OCI-LY7 (cell line): ENCODE results near the gene CDT1. TPM values are rescaled to one million over a fixed set of nuclear protein-coding genes. Genes with fewer than 3 reads are reported as not detected.
"Not testable (repeated sequence)": the region's sequence is repeated elsewhere in the genome, so short reads cannot be mapped to it uniquely, and the experiment has no call there.

Experiments
- BruUV-seq: library from RNA; stranded (reverse); fragments of 400-500 nt; replicated peaks from 2 replicates; lab custom pipeline; 2021; lab: Mats Ljungman, UMichigan
- CTCF ChIA-PET: fragments of 300-600 bp; sonication (Branson Sonifier 250); formaldehyde crosslinking; loops from one replicate; lab custom pipeline; 2022; ENCODE audit warnings: antibody characterized with exemption; ENCODE audit not compliant: unreplicated experiment; lab: Charles Lee
- POLR2A ChIA-PET: fragments of 300-600 bp; sonication (Branson Sonifier 250); formaldehyde crosslinking; loops from one replicate; lab custom pipeline; 2022; ENCODE audit warnings: antibody characterized with exemption; lab: Charles Lee
- DNase-seq: peaks from one replicate; pipeline ENCODE4 v3.0.0-alpha.2; 2015; ENCODE audit warnings: low spot score
- H2AFZ ChIP-seq: fragments of 200-600 bp; sonication (generic), shearing (Covaris generic); 2 replicates; pipeline ENCODE4 v1.6.1; 2014; ENCODE audit warnings: mild to moderate bottlenecking, antibody characterized with exemption, low read length, moderate library complexity
- H3K27ac ChIP-seq: fragments of 200-600 bp; sonication (generic); 2 replicates; pipeline ENCODE4 v1.5.1; 2014; ENCODE audit warnings: mixed run types, low read depth, mild to moderate bottlenecking, moderate library complexity, low read length, inconsistent platforms; ENCODE audit not compliant: poor library complexity, severe bottlenecking
- H3K36me3 ChIP-seq: fragments of 200-600 bp; sonication (generic); 2 replicates; pipeline ENCODE4 v1.6.1; 2014; ENCODE audit warnings: mild to moderate bottlenecking, antibody characterized with exemption, low read length, moderate library complexity, mixed read lengths; ENCODE audit not compliant: insufficient read depth
- H3K4me1 ChIP-seq: fragments of 200-600 bp; sonication (generic); 2 replicates; pipeline ENCODE4 v1.5.1; 2014; ENCODE audit warnings: mild to moderate bottlenecking, low read length; ENCODE audit not compliant: insufficient read depth, poor library complexity, severe bottlenecking
- H3K4me2 ChIP-seq: fragments of 200-600 bp; sonication (generic); 2 replicates; pipeline ENCODE4 v1.6.1; 2014; ENCODE audit warnings: mild to moderate bottlenecking, low read length
- H3K4me3 ChIP-seq: fragments of 200-600 bp; sonication (generic); 2 replicates; pipeline ENCODE4 v1.5.1; 2014; ENCODE audit warnings: mild to moderate bottlenecking, low read depth, low read length; ENCODE audit not compliant: poor library complexity, severe bottlenecking
- H3K79me2 ChIP-seq: fragments of 200-600 bp; sonication (generic); 2 replicates; pipeline ENCODE4 v1.6.1; 2016; ENCODE audit warnings: low read depth, mild to moderate bottlenecking, low read length, moderate library complexity, mixed read lengths; ENCODE audit not compliant: insufficient read depth
- H3K9me2 ChIP-seq: fragments of 200-600 bp; sonication (generic); 2 replicates; pipeline ENCODE4 v1.6.1; 2016; ENCODE audit warnings: mild to moderate bottlenecking, low read length, mixed read lengths; ENCODE audit not compliant: insufficient read depth
- H3K9me3 ChIP-seq: fragments of 200-600 bp; sonication (generic); 2 replicates; pipeline ENCODE4 v1.6.1; 2014; ENCODE audit warnings: mild to moderate bottlenecking, mixed run types, low read length, mixed read lengths
- H4K20me1 ChIP-seq: fragments of 200-600 bp; sonication (generic); 2 replicates; pipeline ENCODE4 v1.6.1; 2014; ENCODE audit warnings: mild to moderate bottlenecking, antibody characterized with exemption, low read length, moderate library complexity, mixed read lengths; ENCODE audit not compliant: insufficient read depth
- CTCF ChIP-seq: fragments of 200-600 bp; sonication (generic); conservative IDR thresholded peaks from 2 replicates; pipeline ENCODE4 v1.5.1; 2014; ENCODE audit warnings: mild to moderate bottlenecking, antibody characterized with exemption, low read length, moderate library complexity, mixed read lengths
- EZH2phosphoT487 ChIP-seq: fragments of 200-600 bp; sonication (generic); IDR thresholded peaks from 2 replicates; pipeline ENCODE4 v1.6.1; 2018; ENCODE audit warnings: low read depth, borderline replicate concordance, mild to moderate bottlenecking, mixed run types, antibody characterized with exemption, low read length, moderate library complexity, mixed read lengths
- intact Hi-C: fragments of 100-400 bp; cut with micrococcal nuclease; formaldehyde crosslinking; loops from one replicate; pipeline ENCODE4 v1.10.0; 2022; ENCODE audit not compliant: unreplicated experiment
- total RNA-seq, 2 experiments: library from RNA; depleted of rRNA in 1 of 2; stranded (reverse); fragments of >200 nt in 1 of 2; shearing (Covaris generic) in 1 of 2; gene quantifications; 2 replicates each; pipeline ENCODE4 v1.2.3, GENCODE V29; 2014 to 2022

CDT1 gene
- total RNA-seq, 2 experiments from 2014 or later: 82.7 to 108 TPM

- no peak for DNase-seq
- BruUV-seq: no TSS peak
- intact Hi-C loops: no loop called here
These were observed 18.9 kb downstream of the CDT1 start for GRCh38 chr16:88822281-88823040.

GRCh38 chr16:88823646-88824045 lies 20.1 kb downstream of the CDT1 start:
- H3K4me1 ChIP-seq: not testable (repeated sequence)

More at GRCh38 chr16:88822281-88823040, 18.9 kb downstream of the CDT1 start:
- Histone ChIP-seq H3K79me2 (no peaks in the 10 kb centered on the region), H3K4me1 (no peaks in the 10 kb centered on the region), H2AFZ (no peak overlapping the region), H3K9me2 (no peaks in the 10 kb centered on the region), H3K4me2 (no peak overlapping the region), H4K20me1 (no peaks in the 10 kb centered on the region), H3K36me3 (no peaks in the 10 kb centered on the region), H3K9me3 (no peaks in the 10 kb centered on the region), H3K27ac (no peak overlapping the region), H3K4me3 (no peak overlapping the region)
- POLR2A ChIA-PET: no interaction called here
- no peak for TF ChIP-seq CTCF
- no peak for TF ChIP-seq EZH2phosphoT487
- CTCF ChIA-PET: no interaction called here

GRCh38 chr16:88824256-88825077 lies 20.9 kb downstream of the CDT1 start:
- Histone ChIP-seq H3K4me1 (no peaks in the 10 kb centered on the region), H3K27ac (no peak overlapping the region), H3K9me3 (no peaks in the 10 kb centered on the region), H3K9me2 (no peaks in the 10 kb centered on the region), H3K79me2 (no peaks in the 10 kb centered on the region), H4K20me1 (no peaks in the 10 kb centered on the region), H2AFZ (no peak overlapping the region), H3K4me3 (no peak overlapping the region), H3K36me3 (no peaks in the 10 kb centered on the region), H3K4me2 (no peak overlapping the region)
- TF ChIP-seq EZH2phosphoT487 (no peak), CTCF (no peak)
- no peak for DNase-seq
- ChIA-PET POLR2A (interaction anchor here (0.6 kb wide), 1 partner anchor 160 kb away, joined by 3 read pairs; no protein-coding TSS in a partner anchor), CTCF (no interaction called here)
- BruUV-seq: no TSS peak
- intact Hi-C loops: no loop called here

More at GRCh38 chr16:88823646-88824045, 20.1 kb downstream of the CDT1 start:
- POLR2A ChIA-PET, H4K20me1 ChIP-seq, H3K4me3 ChIP-seq, H3K9me3 ChIP-seq, H3K27ac ChIP-seq, H2AFZ ChIP-seq, H3K9me2 ChIP-seq, H3K79me2 ChIP-seq, DNase-seq, H3K4me2 ChIP-seq, BruUV-seq, H3K36me3 ChIP-seq, intact Hi-C loops, CTCF ChIA-PET: not testable (repeated sequence)
